ENCODE measurements around the gene MMD.

The MMD gene

GRCh38 chr17:55354010-55354409 is 67.6 kb downstream of the MMD start:
- no peak for DNase-seq (ENCODE audit: low read depth in 2 of 2)

- no peak for DNase-seq (ENCODE audit: low read depth in 2 of 2)
Measured at GRCh38 chr17:55351226-55351625, 70.4 kb downstream of the MMD start.

DNA sequence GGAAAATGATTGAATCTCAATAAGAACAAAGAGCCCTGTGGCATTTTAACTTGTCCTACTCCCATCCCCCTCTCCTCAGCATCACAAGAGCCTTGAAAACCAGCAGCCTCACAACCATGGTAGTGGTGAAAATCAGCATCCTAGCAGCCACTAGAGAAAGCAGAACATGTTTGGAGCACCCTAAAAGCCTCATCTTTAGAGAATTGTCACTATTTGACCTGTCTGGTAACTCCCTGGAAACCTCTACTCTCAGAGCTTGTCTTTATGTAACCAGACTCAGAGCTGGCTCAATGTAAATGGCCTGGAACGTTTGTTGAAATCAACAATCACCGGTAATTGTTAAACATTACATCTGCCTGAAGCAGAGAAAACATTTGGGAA is 70.8 kb downstream of the MMD start:
- no peak for DNase-seq (ENCODE audit: low read depth in 2 of 2)

GRCh38 chr17:55348749-55349354 is 72.8 kb downstream of the MMD start:
- peak in 1 of 2 donors; percentile 21 for DNase-seq (ENCODE audit: low read depth in 2 of 2)

GRCh38 chr17:55347341-55347740 is 74.3 kb downstream of the MMD start:
- no peak for DNase-seq (ENCODE audit: low read depth in 2 of 2)

DNA sequence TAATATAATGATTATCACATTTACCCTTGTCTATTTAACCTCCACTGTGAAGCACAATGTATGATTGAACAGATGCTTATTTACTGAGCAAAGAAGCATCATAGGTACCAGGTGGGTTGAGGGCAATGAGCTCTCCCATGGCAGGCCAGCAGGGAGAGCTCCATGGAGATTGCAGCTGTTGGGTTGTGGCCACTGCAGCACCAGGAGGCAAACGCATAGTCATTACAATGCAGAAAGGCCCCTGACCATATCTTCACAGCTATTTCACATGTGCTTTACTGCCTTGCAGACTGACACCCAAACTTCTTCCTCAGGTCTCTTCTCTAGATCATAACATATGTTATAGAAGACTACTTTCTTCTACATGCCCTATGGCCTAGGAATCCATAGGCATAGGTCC is 75.0 kb downstream of the MMD start:
- no peak for DNase-seq (ENCODE audit: low read depth in 2 of 2)

DNA sequence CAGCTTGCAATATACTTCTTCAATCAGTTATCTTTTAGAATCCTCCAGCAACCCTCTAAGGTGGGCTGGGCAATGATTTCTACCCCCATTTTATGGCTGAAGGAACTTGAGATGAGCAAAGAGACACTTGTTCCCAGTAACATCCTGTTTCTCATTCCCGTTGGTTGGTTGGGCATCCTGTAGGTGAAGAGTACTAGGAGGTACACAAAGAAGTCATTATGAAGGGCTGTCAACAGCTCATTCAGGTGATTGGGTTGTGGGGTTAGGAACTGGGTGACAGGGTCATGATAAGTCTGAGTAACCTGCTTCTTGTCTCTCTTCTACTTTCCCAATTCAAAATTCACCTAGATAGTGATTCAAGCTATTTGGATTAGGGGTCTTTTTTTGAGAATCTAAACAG is 76.5 kb downstream of the MMD start:
- no peak for DNase-seq (ENCODE audit: low read depth in 2 of 2)

DNA sequence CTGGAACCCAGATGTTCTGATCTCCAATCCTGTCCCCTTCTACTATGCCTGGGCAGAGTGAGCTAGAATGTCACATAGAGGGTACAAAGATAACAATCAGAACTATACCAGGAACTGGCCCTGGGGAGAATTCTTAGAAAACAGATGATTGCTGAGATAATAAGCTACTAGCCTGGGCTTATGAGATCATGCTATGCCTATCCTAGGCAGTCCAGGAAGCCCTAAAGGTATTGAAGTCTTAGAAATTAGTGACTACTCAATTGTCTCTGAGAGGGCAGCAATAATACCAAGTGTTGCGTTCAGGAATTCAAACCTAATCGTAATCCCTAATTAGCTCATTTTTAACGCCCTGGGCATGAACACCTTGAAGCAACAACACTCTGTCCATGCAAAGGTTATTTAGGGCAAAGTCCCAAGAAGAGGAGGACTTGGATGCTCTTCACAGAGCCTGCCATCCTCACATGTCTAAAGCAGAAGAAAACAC is 77.1 kb downstream of the MMD start:
- no peak for DNase-seq (ENCODE audit: low read depth in 2 of 2)

DNA sequence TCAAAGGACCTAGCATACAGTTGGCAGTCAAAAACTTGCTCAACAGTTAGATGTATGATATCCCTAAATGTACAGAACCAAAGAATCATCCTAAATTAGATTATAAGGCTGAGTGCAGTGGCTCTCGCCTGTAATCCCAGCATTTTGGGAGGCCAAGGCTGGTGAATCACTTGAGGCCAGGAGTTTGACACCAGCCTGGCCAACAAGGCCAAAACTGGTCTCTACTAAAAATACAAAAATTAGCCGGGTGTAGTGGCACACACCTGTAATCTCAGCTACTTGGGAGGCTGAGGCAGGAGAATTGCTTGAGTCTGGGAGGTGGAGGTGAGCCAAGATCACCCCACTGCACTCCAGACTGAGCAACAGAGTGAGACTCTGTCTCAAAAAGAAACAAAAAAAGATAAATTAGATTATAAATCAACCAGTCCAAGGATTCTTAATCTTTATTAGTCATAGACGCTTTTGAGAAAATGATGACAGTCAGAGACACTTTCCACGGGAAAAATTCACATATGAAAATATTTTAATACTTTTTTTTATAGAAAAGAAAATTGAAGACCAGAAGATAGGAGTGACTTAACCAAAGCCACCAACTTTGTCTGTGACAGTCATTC is 77.6 kb downstream of the MMD start:
- no peak for DNase-seq (ENCODE audit: low read depth in 2 of 2)

DNA sequence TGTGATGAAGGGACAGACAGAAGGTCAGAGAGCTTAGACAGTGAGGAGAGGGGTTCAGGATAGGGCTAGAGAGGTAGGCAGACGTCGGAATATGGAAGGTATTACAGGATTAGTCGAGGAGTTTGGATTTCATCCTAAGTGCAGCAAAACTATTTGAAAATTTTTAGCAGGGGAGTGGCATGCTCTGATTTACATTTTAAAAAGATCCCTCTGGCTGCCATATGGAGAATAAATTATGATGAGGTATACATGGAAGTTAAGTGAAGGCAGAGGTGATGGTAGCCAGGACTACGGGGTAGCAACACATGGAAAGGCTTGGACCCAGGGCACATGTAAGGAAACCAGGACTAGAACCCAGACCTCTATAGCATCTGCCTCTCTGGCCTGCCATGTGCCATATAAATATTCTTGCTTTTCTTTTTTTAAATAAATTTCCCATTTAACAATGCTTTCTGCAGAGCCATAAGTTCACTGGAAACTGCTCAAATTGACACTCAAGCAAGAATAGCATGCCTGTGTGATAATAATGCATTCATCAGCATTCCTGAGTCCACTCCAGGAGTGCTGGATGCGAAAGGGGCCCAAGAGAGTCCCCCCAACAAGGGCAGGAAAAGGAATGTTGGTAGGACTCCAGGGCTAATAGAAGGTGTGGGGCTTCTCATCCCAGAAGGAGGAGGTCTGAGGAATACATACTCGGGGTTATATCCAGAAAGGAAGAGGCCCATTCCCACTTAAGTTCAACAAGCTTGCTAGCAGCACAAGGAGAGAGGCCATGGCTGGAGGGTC is 78.6 kb downstream of the MMD start:
- no peak for DNase-seq (ENCODE audit: low read depth in 2 of 2)
